Activated naive CD4-positive, alpha-beta T cell treated with anti-CD3 and anti-CD28 coated beads, Interleukin-2, amount 50 U/mL, for 24 hours (primary cell): ENCODE measurements around the gene HSPH1.

ENCODE experiments used
- H3K27ac Mint-ChIP-seq: one replicate; pipeline ENCODE4 v1.8.0; 2021; ENCODE audit warnings: mild to moderate bottlenecking, mixed read lengths
- H3K27me3 Mint-ChIP-seq: one replicate; pipeline ENCODE4 v1.8.0; 2021; ENCODE audit warnings: mixed read lengths
- H3K36me3 Mint-ChIP-seq: one replicate; pipeline ENCODE4 v1.8.0; 2021; ENCODE audit warnings: mixed read lengths
- H3K4me1 Mint-ChIP-seq: one replicate; pipeline ENCODE4 v1.8.0; 2021; ENCODE audit warnings: mixed read lengths
- H3K4me3 Mint-ChIP-seq: one replicate; pipeline ENCODE4 v1.8.0; 2021; ENCODE audit warnings: mild to moderate bottlenecking, mixed read lengths
- H3K9me3 Mint-ChIP-seq: one replicate; pipeline ENCODE4 v1.8.0; 2021; ENCODE audit warnings: mixed read lengths

The HSPH1 gene

DNA sequence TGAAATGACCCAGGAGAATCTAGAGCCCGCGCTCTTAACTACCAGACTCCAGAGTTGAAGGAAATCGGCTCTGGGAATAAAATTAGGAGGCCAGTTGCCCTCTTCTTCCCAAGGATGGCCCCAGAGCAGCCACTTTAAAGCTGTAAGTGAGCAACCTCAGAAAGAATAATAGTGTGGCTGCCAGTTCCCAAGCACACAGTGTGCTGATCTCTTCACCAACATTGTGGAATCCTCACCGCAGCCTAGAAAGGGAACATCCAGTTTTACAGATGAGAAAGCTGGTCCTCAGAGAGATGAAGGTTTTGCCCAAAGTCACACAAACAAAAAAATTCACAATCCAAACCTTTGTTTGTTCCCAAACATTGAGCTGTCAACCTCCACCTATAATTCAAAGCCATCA is 39.6 kb downstream of the HSPH1 start:
- H3K36me3 Mint-ChIP-seq, result no peaks in the 10 kb centered on the region
- H3K27ac Mint-ChIP-seq, result no peak overlapping the region
- H3K4me3 Mint-ChIP-seq, result no peak overlapping the region
- no peaks in the 10 kb centered on the region for H3K9me3 Mint-ChIP-seq
- H3K4me1 Mint-ChIP-seq, result no peaks in the 10 kb centered on the region
- H3K27me3 Mint-ChIP-seq, result peaks cover 18% of the 10 kb centered on the region

DNA sequence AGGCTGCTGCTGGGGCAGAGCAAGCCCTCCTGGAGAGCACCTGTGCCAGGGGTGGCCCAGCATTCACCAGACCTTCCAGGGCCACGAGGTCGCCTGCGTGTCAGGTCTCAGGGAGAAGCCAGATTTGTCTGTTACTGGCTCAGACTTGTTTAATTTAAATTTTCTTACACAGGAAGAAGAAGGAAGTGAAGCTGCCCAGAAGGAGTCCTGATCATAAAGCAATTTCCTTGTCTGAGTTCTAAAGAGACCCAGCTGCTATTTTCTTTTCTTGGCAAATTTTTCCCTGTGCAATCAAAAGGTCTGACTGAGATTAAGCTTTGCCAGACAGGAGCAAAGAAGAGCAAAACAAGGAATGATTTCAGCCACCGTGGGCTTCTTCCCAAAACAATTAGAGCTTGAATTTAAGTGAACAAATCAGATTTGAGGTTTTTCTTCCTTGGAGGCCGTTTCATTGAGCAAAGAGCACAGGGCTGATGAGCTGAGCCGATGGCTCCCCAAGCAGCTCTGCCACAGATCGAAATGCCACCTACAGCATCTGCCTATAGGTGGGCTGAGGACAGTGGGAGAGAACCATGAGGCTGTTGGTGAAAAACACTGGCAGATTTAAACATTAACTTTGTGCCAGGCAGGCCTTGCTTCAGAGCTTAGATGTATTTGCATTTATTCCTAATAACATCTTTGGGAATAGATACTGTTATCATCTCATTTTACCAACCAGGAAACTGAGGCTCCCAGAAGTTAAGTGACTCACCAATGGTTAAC is 40.1 kb downstream of the HSPH1 start:
- Mint-ChIP-seq H3K36me3 (no peaks in the 10 kb centered on the region), H3K4me3 (no peak overlapping the region), H3K27me3 (peaks cover 18% of the 10 kb centered on the region), H3K9me3 (no peaks in the 10 kb centered on the region), H3K27ac (no peak overlapping the region), H3K4me1 (no peaks in the 10 kb centered on the region)

GRCh38 chr13:31119966-31120700 is 41.6 kb downstream of the HSPH1 start:
- H3K9me3 Mint-ChIP-seq, result no peaks in the 10 kb centered on the region
- H3K36me3 Mint-ChIP-seq, result no peaks in the 10 kb centered on the region
- no peak overlapping the region for H3K27ac Mint-ChIP-seq
- H3K4me1 Mint-ChIP-seq, result no peaks in the 10 kb centered on the region
- H3K27me3 Mint-ChIP-seq, result peaks cover 11% of the 10 kb centered on the region
- H3K4me3 Mint-ChIP-seq, result no peak overlapping the region

GRCh38 chr13:31119526-31119925 is 42.2 kb downstream of the HSPH1 start:
- Mint-ChIP-seq H3K27ac (no peak overlapping the region), H3K27me3 (peaks cover 11% of the 10 kb centered on the region), H3K36me3 (no peaks in the 10 kb centered on the region), H3K9me3 (no peaks in the 10 kb centered on the region), H3K4me3 (no peak overlapping the region), H3K4me1 (no peaks in the 10 kb centered on the region)

- Mint-ChIP-seq H3K4me1 (no peaks in the 10 kb centered on the region), H3K9me3 (no peaks in the 10 kb centered on the region), H3K27ac (no peak overlapping the region), H3K27me3 (peaks cover 8% of the 10 kb centered on the region), H3K4me3 (no peak overlapping the region), H3K36me3 (no peaks in the 10 kb centered on the region)
These were observed 45.5 kb downstream of the HSPH1 start for GRCh38 chr13:31116224-31116623.

- H3K4me1 Mint-ChIP-seq, result no peaks in the 10 kb centered on the region
- H3K27me3 Mint-ChIP-seq, result peaks cover 8% of the 10 kb centered on the region
- H3K9me3 Mint-ChIP-seq, result no peaks in the 10 kb centered on the region
- no peaks in the 10 kb centered on the region for H3K36me3 Mint-ChIP-seq
- no peak overlapping the region for H3K27ac Mint-ChIP-seq
- no peak overlapping the region for H3K4me3 Mint-ChIP-seq
These were observed 46.1 kb downstream of the HSPH1 start for GRCh38 chr13:31115616-31116015.

DNA sequence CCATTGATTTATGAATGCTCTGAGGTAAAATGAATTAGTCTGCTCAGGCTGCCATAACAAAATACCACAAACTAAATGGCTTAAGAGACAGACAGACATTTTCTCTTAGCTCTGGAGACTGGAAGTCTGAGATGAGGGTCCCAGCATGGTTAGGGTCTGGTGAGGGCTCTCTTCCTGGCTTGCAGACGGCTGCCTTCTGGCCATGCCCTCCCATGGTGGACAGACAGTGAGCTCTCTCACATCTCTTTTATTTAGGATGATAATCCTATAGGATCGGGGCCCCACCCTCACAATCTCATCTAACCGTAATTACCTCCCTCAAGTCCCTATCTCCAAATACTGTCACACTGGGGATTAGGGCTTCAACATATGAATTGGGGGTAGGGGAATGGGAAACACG is 47.1 kb downstream of the HSPH1 start:
- H3K27me3 Mint-ChIP-seq, result peaks cover 8% of the 10 kb centered on the region
- no peak overlapping the region for H3K27ac Mint-ChIP-seq
- H3K4me1 Mint-ChIP-seq, result no peaks in the 10 kb centered on the region
- no peaks in the 10 kb centered on the region for H3K9me3 Mint-ChIP-seq
- H3K36me3 Mint-ChIP-seq, result no peaks in the 10 kb centered on the region
- no peak overlapping the region for H3K4me3 Mint-ChIP-seq

DNA sequence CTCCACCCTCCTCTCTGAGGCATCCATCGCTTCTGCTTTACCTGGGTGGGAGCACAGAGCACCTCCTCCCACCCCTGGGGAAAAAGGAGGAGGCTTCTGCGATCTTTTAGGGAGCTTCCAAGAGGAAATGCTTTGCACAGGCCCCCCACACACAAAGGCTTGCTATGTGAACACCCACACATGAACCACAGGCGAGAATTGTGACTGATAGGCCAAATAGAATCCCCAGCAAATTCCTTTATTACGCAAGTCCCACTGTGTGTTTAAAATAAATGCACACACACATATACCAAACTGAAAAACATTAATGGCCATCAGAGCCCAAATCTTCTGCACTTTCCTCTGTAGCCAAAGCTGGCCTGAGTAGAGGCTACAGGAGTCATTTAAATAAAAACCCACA is 50.6 kb downstream of the HSPH1 start:
- H3K27ac Mint-ChIP-seq, result no peak overlapping the region
- H3K36me3 Mint-ChIP-seq, result no peaks in the 10 kb centered on the region
- no peaks in the 10 kb centered on the region for H3K9me3 Mint-ChIP-seq
- no peak overlapping the region for H3K4me3 Mint-ChIP-seq
- no peaks in the 10 kb centered on the region for H3K4me1 Mint-ChIP-seq
- peaks cover 6% of the 10 kb centered on the region for H3K27me3 Mint-ChIP-seq

- Mint-ChIP-seq H3K9me3 (no peaks in the 10 kb centered on the region), H3K4me3 (no peak overlapping the region), H3K27ac (no peak overlapping the region), H3K36me3 (no peaks in the 10 kb centered on the region), H3K27me3 (peaks cover 6% of the 10 kb centered on the region), H3K4me1 (no peaks in the 10 kb centered on the region)
These were observed 51.1 kb downstream of the HSPH1 start for GRCh38 chr13:31110617-31111016.

- no peaks in the 10 kb centered on the region for H3K4me1 Mint-ChIP-seq
- H3K4me3 Mint-ChIP-seq, result no peak overlapping the region
- peaks cover 6% of the 10 kb centered on the region for H3K27me3 Mint-ChIP-seq
- H3K36me3 Mint-ChIP-seq, result no peaks in the 10 kb centered on the region
- H3K9me3 Mint-ChIP-seq, result no peaks in the 10 kb centered on the region
- no peak overlapping the region for H3K27ac Mint-ChIP-seq
These were observed 51.5 kb downstream of the HSPH1 start for GRCh38 chr13:31110169-31110568.

DNA sequence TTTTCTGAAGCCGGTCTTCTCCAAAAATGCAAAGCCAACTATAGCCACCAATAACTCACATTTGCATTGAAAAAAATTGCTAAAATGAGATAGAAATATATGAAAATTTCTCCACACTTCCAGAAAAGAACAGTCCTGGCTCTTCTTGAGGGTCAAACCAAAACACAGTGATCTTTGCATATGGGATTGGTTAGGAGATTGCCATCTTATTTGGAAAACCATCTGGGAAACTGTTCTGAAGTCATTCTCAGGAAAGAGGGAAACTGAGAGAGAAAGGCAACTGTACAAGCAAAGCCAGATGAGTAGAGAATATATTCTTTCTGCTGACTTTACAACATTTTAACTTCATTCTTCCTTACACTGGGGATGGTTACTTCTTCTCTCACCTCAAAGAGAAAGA is 54.6 kb downstream of the HSPH1 start:
- Mint-ChIP-seq H3K9me3 (no peaks in the 10 kb centered on the region), H3K36me3 (no peaks in the 10 kb centered on the region), H3K27me3 (peaks cover 3% of the 10 kb centered on the region), H3K27ac (no peak overlapping the region), H3K4me3 (no peak overlapping the region), H3K4me1 (no peaks in the 10 kb centered on the region)

DNA sequence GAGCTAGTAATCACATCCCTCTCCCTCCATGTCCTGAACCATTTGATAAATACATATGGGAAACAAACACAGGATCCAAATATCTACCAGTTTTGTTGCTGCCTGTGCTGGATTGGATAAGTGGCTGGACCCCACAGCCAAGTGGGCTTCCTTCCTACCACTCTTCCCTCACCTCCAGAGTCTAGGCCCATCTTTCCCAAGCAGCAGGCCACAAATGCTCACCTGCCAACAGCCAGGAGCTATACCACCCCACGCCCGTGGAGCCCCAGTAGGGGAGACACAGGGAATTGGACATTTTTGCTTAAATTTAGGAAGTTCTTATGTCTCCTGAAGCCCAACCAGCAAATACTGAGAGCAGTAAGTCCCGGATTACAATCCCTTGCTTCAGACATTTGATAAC is 55.8 kb downstream of the HSPH1 start:
- Mint-ChIP-seq H3K36me3 (no peaks in the 10 kb centered on the region), H3K4me1 (no peaks in the 10 kb centered on the region), H3K9me3 (no peaks in the 10 kb centered on the region), H3K27me3 (peaks cover 7% of the 10 kb centered on the region), H3K27ac (no peak overlapping the region), H3K4me3 (no peak overlapping the region)

DNA sequence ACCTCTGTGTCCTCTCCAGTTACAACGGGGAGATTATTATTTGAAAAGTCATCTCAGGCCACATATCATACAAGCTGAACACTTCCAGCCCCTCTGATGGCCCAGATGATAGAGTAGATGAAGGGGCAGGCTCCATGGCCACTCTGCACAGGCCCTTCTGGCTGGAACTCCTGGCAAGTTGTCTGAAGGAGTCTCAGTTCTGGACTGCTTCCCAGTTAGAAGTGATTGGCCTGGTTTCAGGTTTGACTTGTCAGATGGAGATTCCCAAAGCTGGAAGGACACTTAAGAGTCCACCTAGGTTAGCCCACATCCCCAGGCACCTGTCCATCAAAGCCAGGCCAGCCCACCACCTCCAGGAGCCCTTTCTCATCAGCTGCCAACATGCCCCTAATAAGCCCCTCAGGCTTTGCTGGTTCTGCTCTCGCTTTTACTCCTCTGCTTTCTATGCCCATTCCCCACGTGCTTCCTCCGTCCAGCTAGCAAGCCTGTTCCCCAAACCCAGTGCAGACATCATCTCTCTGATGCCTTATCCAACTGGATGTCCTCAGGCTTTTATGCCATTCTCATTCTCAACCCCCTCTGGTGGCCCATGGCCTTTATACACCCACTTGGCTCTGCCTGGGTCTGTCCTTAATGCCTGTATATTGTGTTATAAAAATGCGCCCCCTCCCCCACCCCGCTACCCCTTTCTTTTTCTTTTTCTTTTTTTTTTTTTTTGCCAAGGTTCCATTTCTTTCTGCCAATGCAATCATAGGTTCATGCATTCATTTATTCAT is 56.5 kb downstream of the HSPH1 start:
- no peak overlapping the region for H3K4me3 Mint-ChIP-seq
- H3K27ac Mint-ChIP-seq, result no peak overlapping the region
- H3K36me3 Mint-ChIP-seq, result no peaks in the 10 kb centered on the region
- peaks cover 7% of the 10 kb centered on the region for H3K27me3 Mint-ChIP-seq
- H3K4me1 Mint-ChIP-seq, result no peaks in the 10 kb centered on the region
- no peaks in the 10 kb centered on the region for H3K9me3 Mint-ChIP-seq

GRCh38 chr13:31102905-31103304 is 58.8 kb downstream of the HSPH1 start:
- Mint-ChIP-seq H3K27me3 (peaks cover 10% of the 10 kb centered on the region), H3K9me3 (no peaks in the 10 kb centered on the region), H3K4me3 (no peak overlapping the region), H3K36me3 (no peaks in the 10 kb centered on the region), H3K4me1 (no peaks in the 10 kb centered on the region), H3K27ac (no peak overlapping the region)

GRCh38 chr13:31101472-31102170 is 60.1 kb downstream of the HSPH1 start:
- no peaks in the 10 kb centered on the region for H3K9me3 Mint-ChIP-seq
- no peak overlapping the region for H3K27ac Mint-ChIP-seq
- H3K36me3 Mint-ChIP-seq, result no peaks in the 10 kb centered on the region
- H3K4me1 Mint-ChIP-seq, result no peaks in the 10 kb centered on the region
- H3K27me3 Mint-ChIP-seq, result peaks cover 15% of the 10 kb centered on the region
- no peak overlapping the region for H3K4me3 Mint-ChIP-seq
